ENCODE measurements around the gene MAML3.

Gene MAML3

GRCh38 chr4:139726615-139727014 is 427.4 kb downstream of the MAML3 start:
- H2AFZ ChIP-seq (ENCODE audit: low read length), result no peak overlapping the region
- no peak overlapping the region for H3K23ac ChIP-seq (ENCODE audit: low read depth, low read length, poor library complexity)
- H2AK5ac ChIP-seq (ENCODE audit: low read depth, low read length), result no peak overlapping the region
- no peak overlapping the region for H3K27ac ChIP-seq (replicated peaks; ENCODE audit: low read length)
- H2BK12ac ChIP-seq (ENCODE audit: low read length), result no peak overlapping the region
- H3K4ac ChIP-seq (ENCODE audit: low read length), result no peak overlapping the region
- no peak overlapping the region for H4K91ac ChIP-seq (ENCODE audit: low read depth, low read length, poor library complexity)
- no peak for DNase-seq (ENCODE audit: low spot score)
- no CpG with 5 or more reads among the region's 3 CpGs for WGBS, 2 donors (ENCODE audit: extremely low coverage in 2 of 2, insufficient read length in 2 of 2, insufficient replicate concordance in 1 of 2)
- no peak overlapping the region for H3K18ac ChIP-seq (ENCODE audit: low read length)
- no peak overlapping the region for H4K8ac ChIP-seq (ENCODE audit: low read depth, low read length)
- peaks cover 3 to 8% of the 10 kb centered on the region in 2 donors for H3K4me1 ChIP-seq (ENCODE audit: control insufficient read depth in 2 of 2, insufficient read depth in 1 of 2, low read depth in 1 of 2, low read length in 2 of 2)
- no peak overlapping the region for H3K9ac ChIP-seq (ENCODE audit: low read depth, low read length, poor library complexity)
- no peak overlapping the region for H2BK120ac ChIP-seq (ENCODE audit: low read depth, low read length)
- no peaks in the 10 kb centered on the region for H3K79me1 ChIP-seq (ENCODE audit: low read depth, low read length)
- no peaks in the 10 kb centered on the region for H3K27me3 ChIP-seq (ENCODE audit: control insufficient read depth in 3 of 3, insufficient read depth in 3 of 3, low read depth in 1 of 3, low read length in 3 of 3)
- H3K9me3 ChIP-seq (replicated peaks in 1 of 2; ENCODE audit: control insufficient read depth in 2 of 2, insufficient read depth in 1 of 2, low read depth in 1 of 2, low read length in 2 of 2), result no peaks in the 10 kb centered on the region
- H3K4me3 ChIP-seq (ENCODE audit: low read length in 2 of 2), result no peak overlapping the region
- no peak overlapping the region for H3K4me2 ChIP-seq (ENCODE audit: insufficient read depth, low read length, poor library complexity, severe bottlenecking)
- H2BK5ac ChIP-seq (ENCODE audit: low read length), result no peak overlapping the region
- peaks cover 0 to 8% of the 10 kb centered on the region in 2 donors for H3K36me3 ChIP-seq (replicated peaks in 1 of 2; ENCODE audit: control insufficient read depth in 2 of 2, insufficient read depth in 2 of 2, low read length in 2 of 2)
- no peak overlapping the region for H3K14ac ChIP-seq (ENCODE audit: low read length)
- H2BK15ac ChIP-seq (ENCODE audit: low read length), result no peak overlapping the region

- no CpG with 5 or more reads among the region's 2 CpGs for WGBS, 2 donors (ENCODE audit: extremely low coverage in 2 of 2, insufficient read length in 2 of 2, insufficient replicate concordance in 1 of 2)
- Histone ChIP-seq H3K4me1 (ENCODE audit: control insufficient read depth in 2 of 2, insufficient read depth in 1 of 2, low read depth in 1 of 2, low read length in 2 of 2) (peaks cover 3 to 8% of the 10 kb centered on the region in 2 donors), H3K4me2 (ENCODE audit: insufficient read depth, low read length, poor library complexity, severe bottlenecking) (no peak overlapping the region), H3K23ac (ENCODE audit: low read depth, low read length, poor library complexity) (no peak overlapping the region), H3K27ac (replicated peaks; ENCODE audit: low read length) (no peak overlapping the region), H3K18ac (ENCODE audit: low read length) (no peak overlapping the region), H3K27me3 (ENCODE audit: control insufficient read depth in 3 of 3, insufficient read depth in 3 of 3, low read depth in 1 of 3, low read length in 3 of 3) (no peaks in the 10 kb centered on the region), H2BK12ac (ENCODE audit: low read length) (no peak overlapping the region), H2BK120ac (ENCODE audit: low read depth, low read length) (no peak overlapping the region), H3K9me3 (replicated peaks in 1 of 2; ENCODE audit: control insufficient read depth in 2 of 2, insufficient read depth in 1 of 2, low read depth in 1 of 2, low read length in 2 of 2) (no peaks in the 10 kb centered on the region), H2BK5ac (ENCODE audit: low read length) (no peak overlapping the region), H4K91ac (ENCODE audit: low read depth, low read length, poor library complexity) (no peak overlapping the region), H2BK15ac (ENCODE audit: low read length) (no peak overlapping the region), H3K14ac (ENCODE audit: low read length) (no peak overlapping the region), H3K9ac (ENCODE audit: low read depth, low read length, poor library complexity) (no peak overlapping the region), H3K79me1 (ENCODE audit: low read depth, low read length) (no peaks in the 10 kb centered on the region), H2AFZ (ENCODE audit: low read length) (no peak overlapping the region), H2AK5ac (ENCODE audit: low read depth, low read length) (no peak overlapping the region), H3K4ac (ENCODE audit: low read length) (no peak overlapping the region), H3K4me3 (ENCODE audit: low read length in 2 of 2) (no peak overlapping the region), H4K8ac (ENCODE audit: low read depth, low read length) (no peak overlapping the region), H3K36me3 (replicated peaks in 1 of 2; ENCODE audit: control insufficient read depth in 2 of 2, insufficient read depth in 2 of 2, low read length in 2 of 2) (peaks cover 0 to 8% of the 10 kb centered on the region in 2 donors)
- no peak for DNase-seq (ENCODE audit: low spot score)
These were observed 428.7 kb downstream of the MAML3 start for GRCh38 chr4:139725236-139725635.

GRCh38 chr4:139721789-139722188 is 432.2 kb downstream of the MAML3 start:
- H3K14ac ChIP-seq (ENCODE audit: low read length), result no peak overlapping the region
- no peaks in the 10 kb centered on the region for H3K9me3 ChIP-seq (replicated peaks in 1 of 2; ENCODE audit: control insufficient read depth in 2 of 2, insufficient read depth in 1 of 2, low read depth in 1 of 2, low read length in 2 of 2)
- DNase-seq (ENCODE audit: low spot score), result no peak
- H2AK5ac ChIP-seq (ENCODE audit: low read depth, low read length), result no peak overlapping the region
- H2BK120ac ChIP-seq (ENCODE audit: low read depth, low read length), result no peak overlapping the region
- H3K27me3 ChIP-seq (ENCODE audit: control insufficient read depth in 3 of 3, insufficient read depth in 3 of 3, low read depth in 1 of 3, low read length in 3 of 3), result no peaks in the 10 kb centered on the region
- H3K36me3 ChIP-seq (replicated peaks in 1 of 2; ENCODE audit: control insufficient read depth in 2 of 2, insufficient read depth in 2 of 2, low read length in 2 of 2), result peaks cover 10 to 33% of the 10 kb centered on the region in 2 donors
- no peak overlapping the region for H3K18ac ChIP-seq (ENCODE audit: low read length)
- H3K9ac ChIP-seq (ENCODE audit: low read depth, low read length, poor library complexity), result no peak overlapping the region
- no peak overlapping the region for H4K91ac ChIP-seq (ENCODE audit: low read depth, low read length, poor library complexity)
- no peak overlapping the region for H2AFZ ChIP-seq (ENCODE audit: low read length)
- H2BK5ac ChIP-seq (ENCODE audit: low read length), result no peak overlapping the region
- no peak overlapping the region for H3K23ac ChIP-seq (ENCODE audit: low read depth, low read length, poor library complexity)
- no peak overlapping the region for H3K27ac ChIP-seq (replicated peaks; ENCODE audit: low read length)
- H2BK15ac ChIP-seq (ENCODE audit: low read length), result no peak overlapping the region
- peaks cover 0 to 3% of the 10 kb centered on the region in 2 donors for H3K4me1 ChIP-seq (ENCODE audit: control insufficient read depth in 2 of 2, insufficient read depth in 1 of 2, low read depth in 1 of 2, low read length in 2 of 2)
- H3K4me2 ChIP-seq (ENCODE audit: insufficient read depth, low read length, poor library complexity, severe bottlenecking), result no peak overlapping the region
- no peak overlapping the region for H2BK12ac ChIP-seq (ENCODE audit: low read length)
- H3K4me3 ChIP-seq (ENCODE audit: low read length in 2 of 2), result no peak overlapping the region
- no peak overlapping the region for H4K8ac ChIP-seq (ENCODE audit: low read depth, low read length)
- WGBS, 2 donors (ENCODE audit: extremely low coverage in 2 of 2, insufficient read length in 2 of 2, insufficient replicate concordance in 1 of 2), result no CpG with 5 or more reads among the region's 4 CpGs
- no peaks in the 10 kb centered on the region for H3K79me1 ChIP-seq (ENCODE audit: low read depth, low read length)
- no peak overlapping the region for H3K4ac ChIP-seq (ENCODE audit: low read length)

DNA sequence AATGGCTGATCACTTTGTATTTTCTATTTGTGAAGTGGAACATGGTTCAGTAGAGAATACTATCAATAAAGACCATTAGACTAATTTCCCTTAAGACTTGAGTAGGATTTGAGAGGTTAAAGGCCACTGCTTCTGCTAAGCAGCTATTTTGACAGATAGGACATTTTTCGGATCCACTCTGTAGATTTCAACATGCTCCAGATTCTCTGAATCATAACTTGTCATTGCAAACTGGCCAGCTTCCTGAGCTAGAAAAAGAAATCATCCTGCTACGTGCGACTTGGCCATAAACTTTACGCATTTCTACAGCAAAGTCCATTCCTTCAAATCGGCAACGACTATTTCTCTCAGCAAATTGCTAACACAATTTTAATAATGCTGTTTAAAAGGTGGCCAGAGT is 433.2 kb downstream of the MAML3 start:
- WGBS, 2 donors (ENCODE audit: extremely low coverage in 2 of 2, insufficient read length in 2 of 2, insufficient replicate concordance in 1 of 2), result no CpG with 5 or more reads among the region's 6 CpGs

More for the DNA sequence above, 433.2 kb downstream of the MAML3 start:
- H2BK15ac ChIP-seq (ENCODE audit: low read length), result no peak overlapping the region
- no peaks in the 10 kb centered on the region for H3K27me3 ChIP-seq (ENCODE audit: control insufficient read depth in 3 of 3, insufficient read depth in 3 of 3, low read depth in 1 of 3, low read length in 3 of 3)
- H2BK120ac ChIP-seq (ENCODE audit: low read depth, low read length), result no peak overlapping the region
- DNase-seq (ENCODE audit: low spot score), result no peak
- H2AK5ac ChIP-seq (ENCODE audit: low read depth, low read length), result no peak overlapping the region
- H3K36me3 ChIP-seq (replicated peaks in 1 of 2; ENCODE audit: control insufficient read depth in 2 of 2, insufficient read depth in 2 of 2, low read length in 2 of 2), result peaks cover 10 to 33% of the 10 kb centered on the region in 2 donors
- no peak overlapping the region for H3K4me2 ChIP-seq (ENCODE audit: insufficient read depth, low read length, poor library complexity, severe bottlenecking)
- H4K91ac ChIP-seq (ENCODE audit: low read depth, low read length, poor library complexity), result no peak overlapping the region
- no peak overlapping the region for H2BK5ac ChIP-seq (ENCODE audit: low read length)
- no peak overlapping the region for H2BK12ac ChIP-seq (ENCODE audit: low read length)
- H3K4ac ChIP-seq (ENCODE audit: low read length), result no peak overlapping the region
- H3K4me1 ChIP-seq (ENCODE audit: control insufficient read depth in 2 of 2, insufficient read depth in 1 of 2, low read depth in 1 of 2, low read length in 2 of 2), result no peaks in the 10 kb centered on the region
- H3K18ac ChIP-seq (ENCODE audit: low read length), result no peak overlapping the region
- H3K9me3 ChIP-seq (replicated peaks in 1 of 2; ENCODE audit: control insufficient read depth in 2 of 2, insufficient read depth in 1 of 2, low read depth in 1 of 2, low read length in 2 of 2), result no peaks in the 10 kb centered on the region
- H2AFZ ChIP-seq (ENCODE audit: low read length), result no peak overlapping the region
- no peak overlapping the region for H3K27ac ChIP-seq (replicated peaks; ENCODE audit: low read length)
- no peak overlapping the region for H3K9ac ChIP-seq (ENCODE audit: low read depth, low read length, poor library complexity)
- no peaks in the 10 kb centered on the region for H3K79me1 ChIP-seq (ENCODE audit: low read depth, low read length)
- no peak overlapping the region for H3K4me3 ChIP-seq (ENCODE audit: low read length in 2 of 2)
- no peak overlapping the region for H3K14ac ChIP-seq (ENCODE audit: low read length)
- H4K8ac ChIP-seq (ENCODE audit: low read depth, low read length), result no peak overlapping the region
- H3K23ac ChIP-seq (ENCODE audit: low read depth, low read length, poor library complexity), result no peak overlapping the region
